Small intestine (tissue), 7 donors: ENCODE measurements around the gene MYB. TPM values are rescaled to one million over a fixed set of nuclear protein-coding genes. Genes with fewer than 3 reads are reported as not detected.

ENCODE experiments used
- DNase-seq, 2 donors: peaks; one replicate each; pipeline versions ENCODE4 v3.0.0 to v3.0.0-alpha.2; 2013
- FAIRE-seq: peaks from 2 replicates; lab custom pipeline; 2012; peaks lifted over from hg19 to GRCh38; lab: Jason Lieb, UNC
- H3K27ac ChIP-seq, 3 donors: one replicate each; pipeline ENCODE4 v1.5.1; 2013; ENCODE audit warnings: low read length in 2 of 3, mild to moderate bottlenecking in 2 of 3, control low read depth in 1 of 3, inconsistent platforms in 1 of 3, low read depth in 1 of 3, moderate library complexity in 1 of 3
- H3K27me3 ChIP-seq, 3 donors: one replicate each; pipeline ENCODE4 v1.6.1; 2013; ENCODE audit warnings: low read length in 3 of 3, inconsistent platforms in 1 of 3; ENCODE audit not compliant: control insufficient read depth in 3 of 3, insufficient read depth in 3 of 3
- H3K36me3 ChIP-seq, 3 donors: one replicate each; pipeline ENCODE4 v1.6.1; 2013; ENCODE audit warnings: low read length in 3 of 3, inconsistent platforms in 1 of 3, low read depth in 1 of 3, mild to moderate bottlenecking in 1 of 3, moderate library complexity in 1 of 3; ENCODE audit not compliant: control insufficient read depth in 3 of 3, insufficient read depth in 2 of 3
- H3K4me1 ChIP-seq, 3 donors: one replicate each; pipeline ENCODE4 v1.6.1; 2013; ENCODE audit warnings: low read length in 2 of 3, inconsistent platforms in 1 of 3, low read depth in 1 of 3, mild to moderate bottlenecking in 1 of 3, moderate library complexity in 1 of 3; ENCODE audit not compliant: control insufficient read depth in 3 of 3, insufficient read depth in 2 of 3
- H3K4me3 ChIP-seq, 3 donors: one replicate each; pipeline ENCODE4 v1.5.1; 2013; ENCODE audit warnings: low read length in 3 of 3, control low read depth in 1 of 3, inconsistent platforms in 1 of 3, low read depth in 1 of 3, mild to moderate bottlenecking in 1 of 3, moderate library complexity in 1 of 3
- H3K9me3 ChIP-seq, 2 donors: one replicate each; pipeline ENCODE4 v1.6.1; 2013; ENCODE audit warnings: low read depth in 1 of 2, low read length in 1 of 2; ENCODE audit not compliant: control insufficient read depth in 2 of 2, insufficient read depth in 1 of 2
- WGBS, 3 donors: extraction: QIAGEN DNeasy Blood & Tissue Kit; methylation state at CpG; one replicate each; pipeline ENCODE4 v1.1.7; 2013; 5-methylcytosine and 5-hydroxymethylcytosine counted together
- polyA plus RNA-seq, 4 donors: library from polyadenylated mRNA; stranded (reverse) in 3 of 4; unstranded in 1 of 4; fragments of 200-250 nt in 3 of 4; fragments of 120-200 nt in 1 of 4; gene quantifications; one replicate each; pipeline versions ENCODE4 v1.2.1 to v1.2.3, GENCODE V29; 2013
- donor health status: healthy with polysubstance abuse.
- donor health status: control.
- donor health status: control.
- donor health status: Bipolar disorder and iron deficiency.
- donor health status: healthy.

The MYB gene
- polyA plus RNA-seq, 4 donors, result 1.6 to 19.8 (median 7.4) TPM

DNA sequence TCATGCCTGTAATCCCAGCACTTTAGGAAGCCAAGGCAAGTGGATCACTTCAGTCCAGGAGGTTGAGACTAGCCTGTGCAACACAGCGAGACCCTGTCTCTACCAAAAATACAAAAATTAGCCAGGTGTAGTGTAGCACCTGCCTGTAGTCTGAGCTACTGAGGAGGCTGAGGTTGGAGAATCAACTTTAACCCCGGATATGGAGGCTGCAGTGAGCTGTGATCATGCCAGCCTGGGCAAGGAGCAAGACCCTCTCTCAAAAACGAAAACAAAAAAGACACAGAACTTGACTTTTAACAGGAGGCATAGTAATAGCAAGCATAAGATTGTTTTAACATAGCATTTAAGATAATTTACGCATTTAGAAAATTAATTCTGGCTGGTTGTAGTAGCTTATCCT, 32.5 kb downstream of the MYB start:
- Histone ChIP-seq H3K27ac (no peak overlapping the region), H3K4me1 (no peaks in the 10 kb centered on the region), H3K27me3 (no peaks in the 10 kb centered on the region), H3K4me3 (no peak overlapping the region), H3K9me3 (peaks cover 0 to 8% of the 10 kb centered on the region in 2 donors), H3K36me3 (peaks cover 0 to 16% (median 0%) of the 10 kb centered on the region in 3 donors)
- DNase-seq (no peak), FAIRE-seq (no peak)
- 70 to 74% (median 73%) methylated on average over 4 of the region's 4 CpGs for WGBS, 3 donors

DNA sequence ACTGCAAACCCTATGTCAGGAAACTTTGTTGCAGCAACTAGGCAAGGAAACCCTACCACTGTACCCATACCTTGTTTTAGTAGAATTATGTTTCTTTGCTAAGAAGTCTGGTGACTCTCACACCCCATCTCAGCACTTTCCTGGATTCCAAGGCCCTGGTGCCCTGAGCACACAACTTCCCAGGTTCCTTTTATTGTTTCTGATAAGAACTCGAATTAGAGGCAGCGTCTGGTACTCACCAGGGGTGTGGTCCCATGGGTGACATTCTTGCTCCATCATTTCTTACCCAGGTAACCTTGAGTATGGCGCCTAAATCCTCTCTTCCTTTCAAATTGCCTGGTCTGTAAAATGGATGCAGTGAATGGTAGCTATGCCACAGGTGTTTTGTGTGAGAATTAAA, 34.1 kb downstream of the MYB start:
- peak in 1 of 2 donors; percentile 45 for DNase-seq
- no peaks in the 10 kb centered on the region for H3K9me3 ChIP-seq
- no peak for FAIRE-seq
- no peaks in the 10 kb centered on the region for H3K4me1 ChIP-seq
- no peak overlapping the region for H3K4me3 ChIP-seq
- H3K27ac ChIP-seq, result no peak overlapping the region
- H3K27me3 ChIP-seq, result no peaks in the 10 kb centered on the region
- peaks cover 0 to 14% (median 0%) of the 10 kb centered on the region in 3 donors for H3K36me3 ChIP-seq
- 41 to 68% (median 51%) methylated on average over 3 of the region's 3 CpGs for WGBS, 3 donors

DNA sequence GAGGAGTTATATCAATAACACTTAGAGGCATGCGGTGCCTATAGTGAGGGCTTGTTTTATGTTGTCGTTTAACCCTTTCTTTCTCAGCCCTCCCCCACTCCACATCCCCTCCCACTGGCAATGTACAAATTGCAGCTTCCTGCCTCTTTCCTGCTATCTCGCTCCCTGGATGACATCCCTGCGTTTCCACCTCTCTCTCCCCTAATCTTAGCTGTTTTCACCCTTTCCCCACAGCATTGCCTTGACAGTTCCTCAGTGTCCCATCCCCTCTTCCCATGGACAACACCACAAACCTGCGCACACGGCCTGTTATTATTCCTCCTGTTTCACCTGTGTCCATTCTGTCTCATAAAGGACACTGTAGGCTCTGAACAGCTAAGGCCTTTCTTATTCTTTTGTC, 34.5 kb downstream of the MYB start:
- Histone ChIP-seq H3K27me3 (no peaks in the 10 kb centered on the region), H3K9me3 (no peaks in the 10 kb centered on the region), H3K36me3 (peaks cover 0 to 14% (median 0%) of the 10 kb centered on the region in 3 donors), H3K4me1 (no peaks in the 10 kb centered on the region), H3K4me3 (no peak overlapping the region), H3K27ac (no peak overlapping the region)
- FAIRE-seq, result no peak
- no peak for DNase-seq
- WGBS, 3 donors, result 76 to 86% (median 84%) methylated on average over 6 of the region's 6 CpGs

DNA sequence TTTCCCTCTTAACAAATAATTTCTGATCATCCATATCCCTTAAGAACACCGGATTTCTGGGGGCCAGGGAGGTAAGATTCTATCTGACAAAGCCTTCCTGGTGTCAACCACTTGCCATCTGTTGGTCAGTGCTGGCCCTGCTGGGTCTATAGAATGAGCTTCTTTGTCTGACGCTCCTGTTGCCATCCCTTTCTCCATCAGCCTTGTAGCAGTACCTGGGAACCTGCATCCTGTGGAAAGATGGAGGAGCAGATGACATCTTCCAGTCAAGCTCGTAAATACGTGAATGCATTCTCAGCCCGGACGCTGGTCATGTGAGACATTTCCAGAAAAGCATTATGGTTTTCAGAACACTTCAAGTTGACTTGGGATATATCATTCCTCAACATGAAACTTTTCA, 36.6 kb downstream of the MYB start:
- no peak for FAIRE-seq
- no peak for DNase-seq
- Histone ChIP-seq H3K27me3 (no peaks in the 10 kb centered on the region), H3K27ac (no peak overlapping the region), H3K4me1 (no peaks in the 10 kb centered on the region), H3K36me3 (peaks cover 0 to 11% (median 0%) of the 10 kb centered on the region in 3 donors), H3K4me3 (no peak overlapping the region), H3K9me3 (no peaks in the 10 kb centered on the region)
- 95 to 97% (median 97%) methylated on average over 6 of the region's 6 CpGs for WGBS, 3 donors

DNA sequence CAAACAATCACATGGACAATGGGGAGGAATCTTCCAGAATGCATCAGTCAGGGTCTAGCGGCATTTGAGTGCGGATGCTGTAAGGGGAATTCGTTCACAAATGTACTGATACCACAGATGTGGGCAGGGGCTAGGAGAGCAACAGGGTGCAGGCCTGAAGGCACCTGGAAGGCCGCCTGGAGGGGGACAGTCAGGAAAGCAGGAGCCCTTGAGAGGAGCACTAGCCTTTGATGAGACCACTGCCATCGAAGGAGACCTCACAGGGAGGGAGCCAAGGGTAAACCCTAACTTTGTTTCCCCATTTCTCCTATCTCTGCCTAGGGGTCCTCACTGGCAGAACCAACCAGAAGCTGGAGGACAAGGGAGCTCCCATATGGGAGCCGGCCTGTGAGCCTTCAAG, 38.2 kb downstream of the MYB start:
- FAIRE-seq (no peak), DNase-seq (no peak)
- 98 to 99% (median 99%) methylated on average over 6 of the region's 6 CpGs for WGBS, 3 donors

DNA sequence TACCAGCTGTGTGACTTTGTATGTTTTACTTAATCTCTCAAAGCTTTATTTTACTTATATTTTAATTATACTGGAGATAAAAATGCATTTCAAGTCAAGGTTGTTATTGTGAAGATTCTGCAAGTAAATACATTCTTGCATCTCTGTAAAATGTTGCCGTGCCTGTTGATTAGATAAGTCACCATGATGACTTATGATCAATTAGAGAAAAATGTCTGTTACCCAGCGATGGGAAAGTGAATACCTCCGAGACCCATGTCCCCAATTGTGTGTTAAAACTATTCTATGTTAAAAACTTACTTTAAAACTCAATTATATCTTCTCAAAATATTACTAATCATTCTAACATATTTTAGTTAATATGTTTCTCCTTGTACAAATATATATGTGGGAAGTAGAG, 39.9 kb downstream of the MYB start:
- H3K4me1 ChIP-seq, result peaks cover 0 to 8% (median 4%) of the 10 kb centered on the region in 3 donors
- no peak overlapping the region for H3K27ac ChIP-seq
- peaks cover 0 to 11% (median 0%) of the 10 kb centered on the region in 3 donors for H3K36me3 ChIP-seq
- FAIRE-seq, result no peak
- H3K27me3 ChIP-seq, result no peaks in the 10 kb centered on the region
- WGBS, 3 donors, result 83 to 94% (median 85%) methylated on average over 3 of the region's 3 CpGs
- no peak for DNase-seq
- no peak overlapping the region for H3K4me3 ChIP-seq
- no peaks in the 10 kb centered on the region for H3K9me3 ChIP-seq

More for the DNA sequence above, 38.2 kb downstream of the MYB start:
- Histone ChIP-seq H3K27ac (no peak overlapping the region), H3K9me3 (no peaks in the 10 kb centered on the region), H3K4me1 (peaks cover 0 to 8% (median 4%) of the 10 kb centered on the region in 3 donors), H3K4me3 (no peak overlapping the region), H3K36me3 (peaks cover 0 to 11% (median 0%) of the 10 kb centered on the region in 3 donors), H3K27me3 (no peaks in the 10 kb centered on the region)

DNA sequence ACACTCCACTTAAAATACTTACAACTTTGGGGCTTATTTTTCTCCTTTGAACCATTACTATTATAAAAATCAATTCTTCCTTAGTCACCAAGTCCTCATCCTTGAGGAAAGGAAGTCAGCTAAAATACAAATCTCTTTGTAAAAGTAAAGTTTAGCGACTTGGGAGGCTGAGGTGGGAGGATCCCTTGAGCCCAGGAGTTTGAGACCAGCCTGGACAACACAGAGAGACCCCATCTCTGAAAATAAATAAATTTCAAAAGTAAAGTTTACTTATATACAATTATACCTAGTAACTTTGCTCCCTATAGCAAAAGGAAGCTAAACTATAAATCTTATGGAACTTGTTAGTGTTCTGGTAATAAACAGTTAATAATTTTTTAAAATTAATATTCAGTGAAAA, 40.4 kb downstream of the MYB start:
- Histone ChIP-seq H3K36me3 (peaks cover 0 to 11% (median 0%) of the 10 kb centered on the region in 3 donors), H3K4me1 (peaks cover 0 to 8% (median 4%) of the 10 kb centered on the region in 3 donors), H3K27me3 (no peaks in the 10 kb centered on the region), H3K4me3 (no peak overlapping the region), H3K27ac (no peak overlapping the region), H3K9me3 (no peaks in the 10 kb centered on the region)
- FAIRE-seq (no peak), DNase-seq (no peak)
- WGBS, 3 donors, result 89 to 96% (median 94%) methylated on average over 1 of the region's 1 CpG

DNA sequence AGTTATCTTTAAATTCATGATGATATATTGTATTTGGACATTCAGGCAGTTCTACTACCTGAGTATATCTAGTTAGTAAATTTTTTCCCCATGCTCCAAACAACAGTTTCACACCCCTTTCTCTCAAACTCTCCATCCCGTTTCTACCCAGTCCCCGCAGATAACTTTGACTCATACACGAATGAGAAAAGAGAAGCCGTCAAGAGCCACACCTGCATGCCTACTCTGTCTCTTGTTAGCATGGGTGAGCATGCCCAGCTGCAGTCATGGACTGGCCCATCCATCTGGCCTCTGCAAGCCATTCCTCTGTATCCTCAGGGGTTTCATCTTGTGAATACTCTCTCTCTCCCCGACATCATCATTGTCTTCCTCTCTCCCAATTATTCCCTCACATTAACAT, 41.5 kb downstream of the MYB start:
- DNase-seq, result no peak
- no peak overlapping the region for H3K27ac ChIP-seq
- H3K4me1 ChIP-seq, result peaks cover 0 to 8% (median 4%) of the 10 kb centered on the region in 3 donors
- H3K4me3 ChIP-seq, result no peak overlapping the region
- FAIRE-seq, result no peak
- H3K36me3 ChIP-seq, result peaks cover 0 to 6% (median 0%) of the 10 kb centered on the region in 3 donors
- no peaks in the 10 kb centered on the region for H3K27me3 ChIP-seq
- 83 to 92% (median 87%) methylated on average over 5 of the region's 5 CpGs for WGBS, 3 donors
- H3K9me3 ChIP-seq, result peaks cover 0 to 2% of the 10 kb centered on the region in 2 donors
